ENCODE measurements around the gene SERPINC1. TPM values are rescaled to one million over a fixed set of nuclear protein-coding genes. Genes with fewer than 3 reads are reported as not detected.

SERPINC1 gene
- total and polyA plus RNA-seq, 2 experiments from 2014 or later = 85.4 to 125 TPM

- Histone ChIP-seq H3K27me3 (no peaks in the 10 kb centered on the region), H3K36me3 (replicated peaks; ENCODE audit: insufficient read depth, low read depth) (no peaks in the 10 kb centered on the region), H3K4me1 (ENCODE audit: insufficient read depth) (peaks cover 4% of the 10 kb centered on the region), H4K20me1 (ENCODE audit: insufficient read depth, poor library complexity, severe bottlenecking) (peaks cover 6% of the 10 kb centered on the region), H3K9me2 (replicated peaks; ENCODE audit: insufficient read depth) (no peaks in the 10 kb centered on the region), H3K27ac (no peak overlapping the region), H2AFZ (no peak overlapping the region), H3K79me2 (peaks cover 16% of the 10 kb centered on the region), H3K9me3 (ENCODE audit: low read depth) (no peaks in the 10 kb centered on the region), H3K4me2 (no peak overlapping the region), H3K4me3 (no peak overlapping the region)
- DNase-seq (ENCODE audit: low spot score) = no peak
- TF ChIP-seq EZH2phosphoT487 (IDR thresholded peaks at IDR 0.05; ENCODE audit: low read depth, severe bottlenecking, unreplicated experiment) = no peak
- WGBS (ENCODE audit: low lambda C conversion rate, missing lambda C conversion rate) = 95% methylated on average over 2 of the region's 2 CpGs
Observed at GRCh38 chr1:173871500-173871899, 45.6 kb downstream of the SERPINC1 start.

GRCh38 chr1:173871091-173871490 lies 46.0 kb downstream of the SERPINC1 start:
- no peak overlapping the region for H3K27ac ChIP-seq
- H3K9me3 ChIP-seq (ENCODE audit: low read depth) = no peaks in the 10 kb centered on the region
- TF ChIP-seq EZH2 (IDR thresholded peaks at IDR 0.05; ENCODE audit: borderline replicate concordance) = no peak
- TF ChIP-seq EZH2phosphoT487 (IDR thresholded peaks at IDR 0.05; ENCODE audit: low read depth, severe bottlenecking, unreplicated experiment) = no peak
- no peak for TF ChIP-seq CTCF (IDR thresholded peaks at IDR 0.05; ENCODE audit: poor library complexity)
- DNase-seq (ENCODE audit: low spot score) = no peak
- H3K4me2 ChIP-seq = no peak overlapping the region
- WGBS (ENCODE audit: low lambda C conversion rate, missing lambda C conversion rate) = 83% methylated on average over 5 of the region's 5 CpGs
- no peak overlapping the region for H3K4me3 ChIP-seq
- peaks cover 10% of the 10 kb centered on the region for H4K20me1 ChIP-seq (ENCODE audit: insufficient read depth, poor library complexity, severe bottlenecking)
- H3K27me3 ChIP-seq = no peaks in the 10 kb centered on the region
- H2AFZ ChIP-seq = no peak overlapping the region
- peaks cover 4% of the 10 kb centered on the region for H3K4me1 ChIP-seq (ENCODE audit: insufficient read depth)
- peaks cover 21% of the 10 kb centered on the region for H3K79me2 ChIP-seq
- no peaks in the 10 kb centered on the region for H3K36me3 ChIP-seq (replicated peaks; ENCODE audit: insufficient read depth, low read depth)
- H3K9me2 ChIP-seq (replicated peaks; ENCODE audit: insufficient read depth) = no peaks in the 10 kb centered on the region

- H3K4me2 ChIP-seq = no peak overlapping the region
- H3K27me3 ChIP-seq = no peaks in the 10 kb centered on the region
- H3K9me2 ChIP-seq (replicated peaks; ENCODE audit: insufficient read depth) = no peaks in the 10 kb centered on the region
- no peak overlapping the region for H3K27ac ChIP-seq
- 95% methylated on average over 15 of the region's 15 CpGs for WGBS (ENCODE audit: low lambda C conversion rate, missing lambda C conversion rate)
- H3K9me3 ChIP-seq (ENCODE audit: low read depth) = no peaks in the 10 kb centered on the region
- H3K79me2 ChIP-seq = peaks cover 27% of the 10 kb centered on the region
- no peak for TF ChIP-seq EZH2 (IDR thresholded peaks at IDR 0.05; ENCODE audit: borderline replicate concordance)
- TF ChIP-seq CTCF (IDR thresholded peaks at IDR 0.05; ENCODE audit: poor library complexity) = no peak
- no peak for TF ChIP-seq EZH2phosphoT487 (IDR thresholded peaks at IDR 0.05; ENCODE audit: low read depth, severe bottlenecking, unreplicated experiment)
- peaks cover 8% of the 10 kb centered on the region for H3K4me1 ChIP-seq (ENCODE audit: insufficient read depth)
- H3K4me3 ChIP-seq = no peak overlapping the region
- no peak overlapping the region for H2AFZ ChIP-seq
- DNase-seq (ENCODE audit: low spot score) = no peak
- peaks cover 16% of the 10 kb centered on the region for H4K20me1 ChIP-seq (ENCODE audit: insufficient read depth, poor library complexity, severe bottlenecking)
- H3K36me3 ChIP-seq (replicated peaks; ENCODE audit: insufficient read depth, low read depth) = no peaks in the 10 kb centered on the region
Observed at GRCh38 chr1:173870252-173871075, 46.7 kb downstream of the SERPINC1 start.

GRCh38 chr1:173869021-173869359 lies 48.1 kb downstream of the SERPINC1 start:
- H3K4me3 ChIP-seq = peak overlapping the region; percentile 37
- no peaks in the 10 kb centered on the region for H3K9me2 ChIP-seq (replicated peaks; ENCODE audit: insufficient read depth)
- H3K36me3 ChIP-seq (replicated peaks; ENCODE audit: insufficient read depth, low read depth) = peaks cover 5% of the 10 kb centered on the region
- DNase-seq (ENCODE audit: low spot score) = no peak
- H3K9me3 ChIP-seq (ENCODE audit: low read depth) = no peaks in the 10 kb centered on the region
- no peak for TF ChIP-seq EZH2 (IDR thresholded peaks at IDR 0.05; ENCODE audit: borderline replicate concordance)
- no peak for TF ChIP-seq CTCF (IDR thresholded peaks at IDR 0.05; ENCODE audit: poor library complexity)
- TF ChIP-seq EZH2phosphoT487 (IDR thresholded peaks at IDR 0.05; ENCODE audit: low read depth, severe bottlenecking, unreplicated experiment) = no peak
- peak overlapping the region; percentile 79 for H3K4me2 ChIP-seq
- H3K27ac ChIP-seq = peak overlapping the region; percentile 97
- H4K20me1 ChIP-seq (ENCODE audit: insufficient read depth, poor library complexity, severe bottlenecking) = peaks cover 26% of the 10 kb centered on the region
- H3K27me3 ChIP-seq = no peaks in the 10 kb centered on the region
- 3% methylated on average over 5 of the region's 5 CpGs for WGBS (ENCODE audit: low lambda C conversion rate, missing lambda C conversion rate)
- peaks cover 12% of the 10 kb centered on the region for H3K4me1 ChIP-seq (ENCODE audit: insufficient read depth)
- peak overlapping the region; percentile 84 for H2AFZ ChIP-seq
- H3K79me2 ChIP-seq = peaks cover 33% of the 10 kb centered on the region
